ENCODE results near the gene CACNA2D2.
A peak's percentile ranks its signal among the peaks of the same experiment; 100 is the strongest.

Gene CACNA2D2

GRCh38 chr3:50419595-50420370 is 83.7 kb downstream of the CACNA2D2 start:
- no peak for DNase-seq

GRCh38 chr3:50418850-50419249 is 84.6 kb downstream of the CACNA2D2 start:
- DNase-seq, result no peak

- DNase-seq, result no peak
Measured at GRCh38 chr3:50417637-50418033, 85.8 kb downstream of the CACNA2D2 start.

- DNase-seq, result no peak
Measured at GRCh38 chr3:50416736-50417636, 86.4 kb downstream of the CACNA2D2 start.

- no peak for DNase-seq
Measured at GRCh38 chr3:50415816-50416215, 87.6 kb downstream of the CACNA2D2 start.

- DNase-seq, result no peak
Measured at GRCh38 chr3:50415061-50415460, 88.4 kb downstream of the CACNA2D2 start.

GRCh38 chr3:50414616-50415015 is 88.8 kb downstream of the CACNA2D2 start:
- DNase-seq, result no peak

GRCh38 chr3:50412231-50412754 is 91.1 kb downstream of the CACNA2D2 start:
- DNase-seq, result no peak

GRCh38 chr3:50411229-50411628 is 92.2 kb downstream of the CACNA2D2 start:
- no peak for DNase-seq

- no peak for DNase-seq
Measured at GRCh38 chr3:50410608-50411139, 92.8 kb downstream of the CACNA2D2 start.

- DNase-seq, result no peak
Measured at GRCh38 chr3:50410185-50410584, 93.2 kb downstream of the CACNA2D2 start.

GRCh38 chr3:50408443-50408944 is 94.9 kb downstream of the CACNA2D2 start:
- DNase-seq, result no peak

- no peak for DNase-seq
Measured at GRCh38 chr3:50406487-50406886, 96.9 kb downstream of the CACNA2D2 start.

- DNase-seq, result no peak
Measured at GRCh38 chr3:50405249-50405648, 98.2 kb downstream of the CACNA2D2 start.

GRCh38 chr3:50401978-50402595 is 101.3 kb downstream of the CACNA2D2 start:
- DNase-seq, result no peak

GRCh38 chr3:50396502-50396901 is 106.9 kb downstream of the CACNA2D2 start:
- no peak for DNase-seq

GRCh38 chr3:50395070-50395860 is 108.2 kb downstream of the CACNA2D2 start:
- DNase-seq, result no peak

GRCh38 chr3:50393061-50393460 is 110.4 kb downstream of the CACNA2D2 start:
- no peak for DNase-seq

GRCh38 chr3:50392101-50392715 is 111.2 kb downstream of the CACNA2D2 start:
- DNase-seq, result peak; percentile 52

- DNase-seq, result peak; percentile 81
Measured at GRCh38 chr3:50390508-50391224, 112.8 kb downstream of the CACNA2D2 start.

GRCh38 chr3:50389414-50389767 is 114.0 kb downstream of the CACNA2D2 start:
- DNase-seq, result no peak

Measured in right hindlimb (tissue), 1 donor.